ENCODE data around the gene MTARC2.

MTARC2 gene

GRCh38 chr1:220741825-220742224 lies 6.3 kb upstream of the MTARC2 start:
- Histone ChIP-seq H3K36me3 (replicated peaks) (no peaks in the 10 kb centered on the region), H3K4me1 (no peaks in the 10 kb centered on the region; the same call in 1 of the 2 replicates), H3K27me3 (ENCODE audit: low read depth) (peaks cover 5% of the 10 kb centered on the region), H3K9me3 (no peaks in the 10 kb centered on the region), H3K4me3 (no peak overlapping the region)
- in situ Hi-C loops (cut with MboI; ENCODE audit: low sequenced_read_pairs) = no loop called here
- DNase-seq (ENCODE audit: low spot score in 2 of 2) = no peak

DNA sequence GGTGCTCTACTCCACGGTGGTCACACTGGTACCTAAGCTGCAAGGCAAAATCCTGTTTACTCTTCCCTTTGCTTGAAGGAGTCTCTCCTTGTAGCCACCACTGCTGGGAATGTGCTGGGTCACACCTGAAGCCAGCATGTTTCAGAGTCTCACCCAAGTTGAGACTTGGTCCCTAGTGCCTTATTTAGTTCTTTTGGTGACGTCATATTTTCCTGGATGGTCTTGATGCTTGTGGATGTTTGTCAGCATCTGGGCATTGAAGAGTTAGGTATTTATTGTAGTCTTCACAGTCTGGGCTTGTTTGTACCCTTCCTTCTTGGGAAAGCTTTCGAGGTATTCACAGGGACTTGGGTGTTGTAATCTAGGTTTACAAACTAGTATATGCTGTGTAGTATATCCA lies 5.6 kb upstream of the MTARC2 start:
- in situ Hi-C loops (cut with MboI; ENCODE audit: low sequenced_read_pairs) = no loop called here
- DNase-seq (ENCODE audit: low spot score in 2 of 2) = no peak
- Histone ChIP-seq H3K36me3 (replicated peaks) (no peaks in the 10 kb centered on the region), H3K9me3 (no peaks in the 10 kb centered on the region), H3K4me1 (no peaks in the 10 kb centered on the region; the same call in 1 of the 2 replicates), H3K4me3 (no peak overlapping the region), H3K27me3 (ENCODE audit: low read depth) (peaks cover 5% of the 10 kb centered on the region)

DNA sequence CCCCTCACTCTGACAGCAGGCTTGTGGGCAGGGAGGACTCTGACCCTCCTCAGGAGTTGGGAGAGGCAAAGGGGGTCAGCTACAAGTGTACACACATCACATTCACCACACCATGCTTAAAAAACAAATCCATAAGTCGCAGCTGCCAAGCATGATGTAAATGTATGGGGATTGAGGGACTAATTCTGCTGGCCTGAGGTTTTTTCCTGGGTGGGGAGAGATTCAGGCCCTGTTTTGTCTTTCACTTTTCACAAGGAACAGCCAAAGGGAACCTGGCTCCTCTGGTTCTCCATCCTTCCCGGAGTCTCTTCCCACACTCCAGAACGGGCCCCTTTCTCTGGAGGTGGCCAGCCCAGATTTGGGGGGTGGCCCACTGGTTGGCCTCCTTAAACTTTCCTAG lies 1.3 kb upstream of the MTARC2 start:
- Histone ChIP-seq H3K4me1 (peaks cover 14% of the 10 kb centered on the region), H3K27me3 (ENCODE audit: low read depth) (no peaks in the 10 kb centered on the region)
- in situ Hi-C loops (cut with MboI; ENCODE audit: low sequenced_read_pairs) = no loop called here

DNA sequence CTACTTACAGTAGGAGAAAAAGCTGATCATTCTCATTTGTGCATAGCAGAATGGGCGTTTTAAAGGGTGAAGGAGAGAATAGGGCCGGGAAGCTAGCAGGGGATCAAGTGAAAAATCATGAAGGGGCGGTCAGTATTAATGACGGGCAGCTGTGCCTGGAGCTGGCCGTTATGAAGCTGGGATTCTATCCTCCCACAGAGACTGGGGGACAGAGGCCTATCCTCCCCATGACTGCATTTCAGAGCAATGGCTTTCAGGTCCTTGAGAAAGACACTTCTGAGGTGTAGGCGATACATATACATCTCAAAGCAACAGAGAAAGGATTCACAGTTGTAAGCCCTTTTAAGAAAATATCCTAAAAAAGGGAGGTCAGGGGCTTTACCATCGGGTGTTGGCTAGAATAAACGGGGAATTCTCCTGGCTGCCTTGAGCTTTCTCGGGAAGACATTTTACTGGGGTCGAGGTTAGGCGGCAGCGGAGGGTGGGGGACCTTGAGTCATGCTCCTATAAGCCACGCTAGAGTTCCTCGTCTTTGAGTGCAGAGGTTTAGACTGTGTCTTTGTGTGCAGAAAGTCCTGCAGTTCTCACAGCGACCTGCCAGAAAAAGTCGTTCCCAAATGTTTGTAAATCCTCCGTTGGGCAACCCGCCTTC lies 559 bp upstream of the MTARC2 start:
- in situ Hi-C loops (cut with MboI; ENCODE audit: low sequenced_read_pairs) = no loop called here
- Histone ChIP-seq H3K27me3 (ENCODE audit: low read depth) (no peaks in the 10 kb centered on the region), H3K4me1 (peaks cover 14% of the 10 kb centered on the region), H3K4me3 (no peak overlapping the region), H3K36me3 (replicated peaks) (no peaks in the 10 kb centered on the region), H3K9me3 (no peaks in the 10 kb centered on the region)
- no peak for DNase-seq (ENCODE audit: low spot score in 2 of 2)

More for the DNA sequence above, 1.3 kb upstream of the MTARC2 start:
- H3K36me3 ChIP-seq (replicated peaks) = no peaks in the 10 kb centered on the region
- no peak for DNase-seq (ENCODE audit: low spot score in 2 of 2)
- H3K9me3 ChIP-seq = no peaks in the 10 kb centered on the region
- H3K4me3 ChIP-seq = no peak overlapping the region

GRCh38 chr1:220748936-220749335 lies 814 bp downstream of the MTARC2 start:
- no peak overlapping the region for H3K4me3 ChIP-seq
- no peaks in the 10 kb centered on the region for H3K9me3 ChIP-seq
- H3K4me1 ChIP-seq = peaks cover 14% of the 10 kb centered on the region
- H3K36me3 ChIP-seq (replicated peaks) = no peaks in the 10 kb centered on the region
- H3K27me3 ChIP-seq (ENCODE audit: low read depth) = no peaks in the 10 kb centered on the region
- DNase-seq (ENCODE audit: low spot score in 2 of 2) = no peak
- in situ Hi-C loops (cut with MboI; ENCODE audit: low sequenced_read_pairs) = no loop called here

DNA sequence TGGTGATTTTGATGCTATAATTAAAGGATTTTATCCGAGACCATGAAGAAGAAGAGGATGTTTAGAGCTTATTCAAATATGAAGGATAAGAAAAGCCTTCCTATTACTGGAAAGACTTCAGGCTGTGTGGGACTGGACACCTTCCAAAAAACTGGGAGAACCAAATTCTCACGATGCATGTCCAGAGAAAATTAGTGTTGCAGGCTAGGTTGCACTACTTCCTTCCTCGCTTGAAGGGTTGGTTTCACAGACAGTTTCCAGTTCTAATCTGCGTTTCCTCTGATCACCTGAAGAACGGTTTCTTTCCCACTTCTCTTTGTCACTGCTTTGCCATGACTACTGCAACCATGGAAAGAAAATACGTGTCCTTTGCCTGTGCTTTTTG lies 2.0 kb downstream of the MTARC2 start:
- Histone ChIP-seq H3K4me1 (peaks cover 14% of the 10 kb centered on the region), H3K27me3 (ENCODE audit: low read depth) (no peaks in the 10 kb centered on the region), H3K36me3 (replicated peaks) (no peaks in the 10 kb centered on the region), H3K4me3 (no peak overlapping the region), H3K9me3 (no peaks in the 10 kb centered on the region)
- no peak for DNase-seq (ENCODE audit: low spot score in 2 of 2)
- in situ Hi-C loops (cut with MboI; ENCODE audit: low sequenced_read_pairs) = loop anchor here (25.0 kb wide), 2 partner anchors 563 to 913 kb away; no protein-coding TSS in a partner anchor

GRCh38 chr1:220751111-220751510 lies 3.0 kb downstream of the MTARC2 start:
- Histone ChIP-seq H3K27me3 (ENCODE audit: low read depth) (no peaks in the 10 kb centered on the region), H3K4me3 (no peak overlapping the region), H3K36me3 (replicated peaks) (no peaks in the 10 kb centered on the region), H3K9me3 (no peaks in the 10 kb centered on the region), H3K4me1 (peaks cover 14% of the 10 kb centered on the region)
- in situ Hi-C loops (cut with MboI; ENCODE audit: low sequenced_read_pairs) = loop anchor here (25.0 kb wide), 2 partner anchors 564 to 914 kb away; no protein-coding TSS in a partner anchor
- DNase-seq (ENCODE audit: low spot score in 2 of 2) = no peak

DNA sequence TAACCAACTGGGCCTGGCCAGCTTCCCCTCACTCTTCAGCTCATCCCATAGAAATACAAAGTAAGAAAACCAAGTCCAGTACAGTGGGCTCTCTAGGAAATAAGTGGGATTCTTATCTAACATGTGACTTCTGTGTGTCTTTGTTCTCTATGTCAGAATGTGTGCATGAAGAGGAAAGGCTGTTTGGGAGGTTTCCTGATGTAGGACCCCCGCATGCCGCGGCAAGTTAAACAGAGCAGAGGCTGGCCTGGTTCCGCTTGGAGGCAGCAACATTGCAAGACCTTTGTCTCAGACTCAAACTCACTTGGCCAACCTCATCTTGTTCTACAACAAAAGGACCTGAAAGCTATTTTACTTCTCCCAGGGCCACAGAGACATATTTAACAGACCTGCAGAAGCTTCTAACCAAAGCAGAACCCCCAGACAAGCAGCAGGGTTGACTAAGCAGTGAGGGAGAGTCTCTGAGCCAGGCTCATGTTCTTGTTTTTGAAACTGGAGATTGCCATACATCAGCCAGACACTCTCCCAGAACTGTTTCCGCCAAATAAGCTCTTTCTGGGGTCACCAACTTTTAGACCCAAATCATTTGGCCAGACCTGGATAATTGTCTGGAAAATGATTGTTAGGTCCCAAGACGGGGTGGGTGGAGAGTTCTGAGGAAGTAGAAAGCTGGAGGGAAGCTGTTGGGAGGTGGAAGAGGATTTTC lies 6.2 kb downstream of the MTARC2 start:
- Histone ChIP-seq H3K27me3 (ENCODE audit: low read depth) (no peaks in the 10 kb centered on the region), H3K4me1 (peaks cover 14% of the 10 kb centered on the region), H3K9me3 (no peaks in the 10 kb centered on the region), H3K4me3 (no peak overlapping the region), H3K36me3 (replicated peaks) (no peaks in the 10 kb centered on the region)
- in situ Hi-C loops (cut with MboI; ENCODE audit: low sequenced_read_pairs) = loop anchor here (25.0 kb wide), 2 partner anchors 567 to 917 kb away; no protein-coding TSS in a partner anchor
- DNase-seq (ENCODE audit: low spot score in 2 of 2) = no peak

- peaks cover 14% of the 10 kb centered on the region for H3K4me1 ChIP-seq
- no peaks in the 10 kb centered on the region for H3K9me3 ChIP-seq
- in situ Hi-C loops (cut with MboI; ENCODE audit: low sequenced_read_pairs) = loop anchor here (25.0 kb wide), 2 partner anchors 568 to 918 kb away; no protein-coding TSS in a partner anchor
- no peaks in the 10 kb centered on the region for H3K27me3 ChIP-seq (ENCODE audit: low read depth)
- H3K36me3 ChIP-seq (replicated peaks) = no peaks in the 10 kb centered on the region
- no peak for DNase-seq (ENCODE audit: low spot score in 2 of 2)
- H3K4me3 ChIP-seq = no peak overlapping the region
Measured at GRCh38 chr1:220754918-220755295, 6.8 kb downstream of the MTARC2 start.

DNA sequence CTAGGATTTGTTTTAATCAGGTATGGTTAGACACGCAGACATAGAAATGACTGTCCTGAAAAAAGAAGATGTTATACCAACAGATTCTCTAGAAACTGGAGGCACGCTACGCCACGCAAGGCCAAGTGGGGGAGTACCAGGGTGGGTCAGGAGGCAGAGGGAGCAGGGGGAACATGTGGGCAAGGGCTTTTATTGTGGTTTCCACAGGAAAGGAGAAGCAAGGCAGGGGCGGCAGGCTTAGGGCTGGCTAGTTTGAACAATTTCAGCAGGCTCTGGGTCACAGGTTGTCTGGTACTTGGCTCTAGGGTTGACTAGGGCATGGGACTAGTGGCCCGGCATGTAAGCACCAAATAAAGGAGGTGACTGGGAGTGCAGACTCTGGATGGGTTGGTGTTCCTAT lies 7.2 kb downstream of the MTARC2 start:
- peaks cover 10% of the 10 kb centered on the region for H3K4me1 ChIP-seq
- H3K4me3 ChIP-seq = no peak overlapping the region
- H3K9me3 ChIP-seq = no peaks in the 10 kb centered on the region
- H3K27me3 ChIP-seq (ENCODE audit: low read depth) = no peaks in the 10 kb centered on the region
- in situ Hi-C loops (cut with MboI; ENCODE audit: low sequenced_read_pairs) = loop anchor here (25.0 kb wide), 2 partner anchors 568 to 918 kb away; no protein-coding TSS in a partner anchor
- no peaks in the 10 kb centered on the region for H3K36me3 ChIP-seq (replicated peaks)
- no peak for DNase-seq (ENCODE audit: low spot score in 2 of 2)

DNA sequence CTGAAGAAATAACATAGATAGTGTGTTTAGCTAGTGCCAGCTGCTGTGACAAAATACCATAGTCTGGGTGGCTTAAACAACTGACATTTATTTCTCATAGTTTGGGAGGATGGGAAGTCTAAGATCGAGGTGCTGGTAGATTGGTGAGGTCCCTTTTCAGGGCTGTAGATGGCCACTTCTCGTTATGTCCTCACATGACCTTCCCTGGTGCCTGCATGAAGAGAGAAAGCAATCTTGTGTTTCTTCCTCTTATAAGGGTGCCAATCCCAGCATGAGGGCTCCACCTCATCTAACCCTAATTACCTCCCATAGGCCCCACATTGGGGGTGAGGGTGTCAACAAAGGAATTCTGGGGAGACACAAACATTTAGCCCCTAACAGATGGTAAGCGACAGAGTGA lies 9.3 kb downstream of the MTARC2 start:
- H3K36me3 ChIP-seq (replicated peaks) = no peaks in the 10 kb centered on the region
- H3K9me3 ChIP-seq = no peaks in the 10 kb centered on the region
- no peak overlapping the region for H3K4me3 ChIP-seq
- in situ Hi-C loops (cut with MboI; ENCODE audit: low sequenced_read_pairs) = loop anchor here (25.0 kb wide), 2 partner anchors 570 to 920 kb away; no protein-coding TSS in a partner anchor
- H3K4me1 ChIP-seq = no peaks in the 10 kb centered on the region
- DNase-seq (ENCODE audit: low spot score in 2 of 2) = no peak
- H3K27me3 ChIP-seq (ENCODE audit: low read depth) = no peaks in the 10 kb centered on the region

DNA sequence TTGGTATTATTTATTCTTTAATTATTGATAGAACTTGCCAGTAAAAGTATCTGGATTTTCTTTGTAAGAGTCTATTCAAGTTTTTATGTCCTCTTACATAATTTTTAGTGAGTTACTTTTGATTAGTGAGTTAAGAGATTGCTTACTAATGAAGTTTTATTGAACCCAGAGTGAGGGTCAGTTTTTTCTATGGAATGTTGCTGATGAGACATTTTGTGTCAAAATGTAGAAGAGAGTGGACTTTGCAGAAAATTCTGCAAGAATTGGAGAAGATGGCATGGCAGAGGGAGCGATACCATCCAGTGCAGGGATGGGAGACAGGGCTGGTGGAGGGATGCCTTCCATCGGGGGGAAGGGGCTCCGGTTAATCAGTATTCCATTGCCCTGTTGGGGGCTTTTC lies 11.0 kb downstream of the MTARC2 start:
- no peaks in the 10 kb centered on the region for H3K27me3 ChIP-seq (ENCODE audit: low read depth)
- no peak for DNase-seq (ENCODE audit: low spot score in 2 of 2)
- in situ Hi-C loops (cut with MboI; ENCODE audit: low sequenced_read_pairs) = loop anchor here (25.0 kb wide), 2 partner anchors 572 to 922 kb away; no protein-coding TSS in a partner anchor
- no peak overlapping the region for H3K4me3 ChIP-seq
- H3K4me1 ChIP-seq = no peaks in the 10 kb centered on the region
- no peaks in the 10 kb centered on the region for H3K36me3 ChIP-seq (replicated peaks)
- no peaks in the 10 kb centered on the region for H3K9me3 ChIP-seq

- no peak for DNase-seq (ENCODE audit: low spot score in 2 of 2)
- Histone ChIP-seq H3K27me3 (ENCODE audit: low read depth) (no peaks in the 10 kb centered on the region), H3K4me3 (no peak overlapping the region), H3K36me3 (replicated peaks) (no peaks in the 10 kb centered on the region), H3K9me3 (no peaks in the 10 kb centered on the region), H3K4me1 (no peaks in the 10 kb centered on the region)
- in situ Hi-C loops (cut with MboI; ENCODE audit: low sequenced_read_pairs) = loop anchor here (25.0 kb wide), 2 partner anchors 575 to 925 kb away; no protein-coding TSS in a partner anchor
Measured at GRCh38 chr1:220761688-220762427, 13.7 kb downstream of the MTARC2 start.
